HTR-8/SVneo (cell line): ENCODE measurements around the gene SCUBE2.
"Not testable (repeated sequence)": the region's sequence is repeated elsewhere in the genome, so short reads cannot be mapped to it uniquely, and the experiment has no call there.

Experiments used
- DNase-seq: peaks from one replicate; pipeline ENCODE4 v3.0.0; 2011; ENCODE audit warnings: low spot score, mixed read lengths; ENCODE audit not compliant: insufficient read length
- FAIRE-seq: peaks from 2 replicates; lab custom pipeline; 2011; peaks lifted over from hg19 to GRCh38; lab: Jason Lieb, UNC

The SCUBE2 gene

DNA sequence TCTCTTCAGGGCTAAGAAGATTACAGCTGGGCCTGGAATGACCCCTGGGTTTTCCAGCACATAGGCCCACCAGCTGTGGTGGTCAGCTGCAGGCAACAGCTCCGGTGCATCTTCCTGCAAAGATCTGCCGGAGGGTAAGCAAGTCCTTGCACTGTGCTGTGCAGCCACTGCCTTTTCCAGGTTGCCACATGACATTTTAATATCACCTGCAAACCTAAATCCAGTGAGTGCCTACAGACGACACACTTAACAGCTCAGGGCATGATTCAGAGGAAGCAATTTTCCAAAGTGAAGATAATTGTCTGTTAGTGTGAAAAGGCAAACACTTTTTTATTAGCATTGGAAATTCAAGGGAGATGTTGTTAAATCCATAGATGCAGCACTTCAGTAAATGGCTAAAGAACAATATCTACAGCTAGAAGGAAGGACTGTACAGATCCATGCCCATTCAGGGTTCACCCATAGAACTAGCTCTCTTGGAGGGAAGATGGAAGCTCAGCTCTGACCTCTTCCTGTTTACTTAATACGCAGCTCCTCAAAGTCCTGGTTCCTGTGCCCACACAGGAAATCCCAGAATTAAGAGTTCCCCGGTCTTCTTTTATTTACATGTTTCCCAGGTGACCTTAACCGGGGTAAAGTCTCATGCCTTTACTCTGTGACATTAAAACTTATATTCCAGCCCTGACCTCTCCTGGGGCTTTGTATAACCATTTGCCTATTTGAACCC is 74.3 kb downstream of the SCUBE2 start:
- no peak for DNase-seq

DNA sequence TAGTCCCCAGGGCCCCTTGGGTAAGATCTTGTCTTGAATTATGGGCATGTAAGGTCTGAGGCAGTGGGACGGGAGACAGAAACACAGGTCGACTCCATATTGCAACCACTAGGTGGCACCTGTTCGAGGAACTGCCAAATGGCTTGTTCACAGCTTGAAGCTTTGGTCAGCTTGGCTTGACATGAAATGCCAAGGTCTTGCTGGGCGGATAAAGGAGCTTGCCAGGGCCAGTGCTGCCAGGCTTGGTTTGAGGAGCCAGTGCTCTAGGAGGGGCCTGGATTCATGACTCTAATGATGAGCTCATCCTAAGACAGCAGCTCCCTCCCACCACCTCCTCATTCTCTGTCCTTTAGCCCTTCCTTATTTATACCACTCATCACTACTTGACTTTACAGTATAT is 75.7 kb downstream of the SCUBE2 start:
- FAIRE-seq (peak; percentile 81), DNase-seq (peak; percentile 81)

More for the DNA sequence above, 74.3 kb downstream of the SCUBE2 start:
- FAIRE-seq: no peak

DNA sequence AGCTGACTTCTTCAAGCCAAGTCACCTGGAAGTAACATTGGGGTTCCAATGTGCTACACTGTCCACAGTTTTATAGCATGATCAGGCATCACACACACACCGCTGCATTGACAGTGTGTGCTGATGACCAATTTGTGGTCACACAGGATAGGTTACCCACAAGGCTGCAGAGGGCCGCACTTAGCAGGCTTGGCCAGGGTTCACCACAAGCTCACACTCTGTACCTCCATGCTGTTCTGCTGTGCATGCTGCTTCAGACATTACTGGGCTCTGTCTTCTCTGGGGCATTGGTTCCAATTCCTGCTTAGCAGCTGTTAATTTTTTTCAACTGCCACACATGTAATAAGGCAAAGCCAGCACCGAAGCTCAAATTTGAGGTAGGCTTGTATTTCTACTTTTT is 76.6 kb downstream of the SCUBE2 start:
- no peak for FAIRE-seq
- no peak for DNase-seq

DNA sequence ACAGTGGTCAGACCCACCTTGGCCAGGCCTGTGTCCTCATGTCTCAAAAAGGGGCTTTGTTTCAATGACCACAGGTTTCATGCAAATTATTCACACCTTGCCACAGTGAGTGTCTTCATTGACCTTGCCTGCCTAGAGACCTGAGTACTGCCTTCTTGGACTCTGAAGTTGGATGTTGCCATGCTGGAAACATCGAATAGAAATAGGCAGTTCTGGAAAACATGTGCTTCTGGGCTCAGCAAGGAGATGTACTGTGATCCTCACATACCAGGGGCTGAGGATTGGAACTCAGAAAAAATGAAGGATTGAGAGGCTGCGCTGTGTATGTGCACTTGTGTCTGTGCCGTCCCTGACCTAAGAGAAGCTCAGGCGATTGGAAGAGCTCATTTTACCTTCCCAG is 78.0 kb downstream of the SCUBE2 start:
- DNase-seq: no peak
- FAIRE-seq: no peak

DNA sequence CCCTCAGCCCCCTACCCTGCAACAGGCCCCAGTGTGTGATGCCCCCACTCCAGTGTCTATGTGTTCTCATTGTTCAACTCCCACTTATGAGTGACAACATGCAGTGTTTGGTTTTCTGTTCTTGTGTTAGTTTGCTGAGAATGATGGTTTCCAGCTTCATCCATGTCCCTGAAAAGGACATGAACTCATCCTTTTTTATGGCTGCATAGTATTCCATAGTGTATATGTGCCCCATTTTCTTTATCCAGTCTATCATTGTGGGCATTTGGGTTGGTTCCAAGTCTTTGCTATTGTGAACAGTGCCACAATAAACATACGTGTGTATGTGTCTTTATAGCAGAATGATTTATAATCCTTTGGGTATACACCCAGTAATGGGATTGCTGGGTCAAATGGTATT is 81.9 kb downstream of the SCUBE2 start:
- not testable (repeated sequence) for FAIRE-seq, DNase-seq

DNA sequence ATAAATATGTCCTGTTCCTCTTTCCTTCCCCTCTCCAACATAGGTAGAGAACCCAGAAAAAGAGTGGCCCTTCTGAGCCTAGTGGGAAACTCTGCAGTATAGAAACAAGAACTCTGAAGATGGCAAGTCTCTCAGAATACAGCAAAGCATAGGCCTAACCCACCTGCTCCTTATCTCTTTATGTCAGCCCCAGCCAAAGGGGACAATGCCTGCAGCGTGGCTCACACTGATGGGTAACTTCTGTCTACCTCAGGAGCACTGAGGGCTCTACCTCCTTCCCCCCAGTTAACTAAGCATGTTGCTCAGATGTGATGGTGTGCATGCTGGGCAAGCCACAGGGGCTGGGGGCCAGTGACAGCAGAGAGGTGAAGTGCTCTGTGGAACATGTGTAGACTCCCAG is 82.7 kb downstream of the SCUBE2 start:
- FAIRE-seq (no peak), DNase-seq (no peak)

DNA sequence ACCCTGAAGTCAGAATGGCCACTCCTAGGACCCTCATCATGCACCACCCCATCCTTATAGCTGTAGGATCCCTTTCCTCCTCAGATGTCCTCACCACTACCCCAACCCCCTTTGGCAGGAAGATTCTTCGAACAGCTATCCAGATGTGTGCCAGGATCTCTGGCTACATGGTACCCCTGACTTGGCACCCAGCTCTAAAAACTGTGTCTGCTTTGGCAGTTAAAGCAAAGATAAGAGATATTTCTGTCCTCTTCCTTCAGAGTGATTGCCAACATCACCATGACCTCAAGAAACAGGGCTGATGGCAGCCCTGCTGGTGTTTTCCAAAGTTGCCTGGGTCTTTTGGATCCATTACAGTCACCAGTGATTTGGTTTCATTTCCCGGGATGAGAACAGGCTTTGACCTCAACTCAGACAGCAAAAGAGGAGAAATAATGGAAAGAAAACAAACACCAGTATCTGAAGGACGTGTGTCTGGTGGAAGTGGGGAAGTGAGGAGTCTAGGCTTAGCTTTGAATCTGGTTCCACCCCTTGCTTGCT is 83.3 kb downstream of the SCUBE2 start:
- FAIRE-seq: no peak
- DNase-seq: no peak

DNA sequence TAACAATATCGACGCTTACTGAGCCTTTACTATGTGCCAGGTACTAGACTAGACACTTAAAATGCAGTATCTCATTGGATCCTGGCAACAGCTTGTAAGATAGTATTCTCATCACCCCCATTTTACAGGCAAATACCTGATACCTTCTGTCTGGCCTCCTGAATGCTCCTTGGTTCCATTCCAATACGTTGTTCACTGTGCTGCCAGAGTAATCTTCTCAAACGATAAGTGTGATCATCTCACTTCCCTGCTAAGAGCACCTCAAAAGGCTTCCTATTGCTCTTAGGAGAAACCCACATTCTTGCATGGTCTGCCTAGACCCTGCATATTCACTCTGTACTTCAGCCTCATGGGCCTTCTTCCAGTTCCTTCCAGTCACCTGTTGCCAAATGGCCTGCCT is 86.3 kb downstream of the SCUBE2 start:
- FAIRE-seq (no peak), DNase-seq (no peak)

DNA sequence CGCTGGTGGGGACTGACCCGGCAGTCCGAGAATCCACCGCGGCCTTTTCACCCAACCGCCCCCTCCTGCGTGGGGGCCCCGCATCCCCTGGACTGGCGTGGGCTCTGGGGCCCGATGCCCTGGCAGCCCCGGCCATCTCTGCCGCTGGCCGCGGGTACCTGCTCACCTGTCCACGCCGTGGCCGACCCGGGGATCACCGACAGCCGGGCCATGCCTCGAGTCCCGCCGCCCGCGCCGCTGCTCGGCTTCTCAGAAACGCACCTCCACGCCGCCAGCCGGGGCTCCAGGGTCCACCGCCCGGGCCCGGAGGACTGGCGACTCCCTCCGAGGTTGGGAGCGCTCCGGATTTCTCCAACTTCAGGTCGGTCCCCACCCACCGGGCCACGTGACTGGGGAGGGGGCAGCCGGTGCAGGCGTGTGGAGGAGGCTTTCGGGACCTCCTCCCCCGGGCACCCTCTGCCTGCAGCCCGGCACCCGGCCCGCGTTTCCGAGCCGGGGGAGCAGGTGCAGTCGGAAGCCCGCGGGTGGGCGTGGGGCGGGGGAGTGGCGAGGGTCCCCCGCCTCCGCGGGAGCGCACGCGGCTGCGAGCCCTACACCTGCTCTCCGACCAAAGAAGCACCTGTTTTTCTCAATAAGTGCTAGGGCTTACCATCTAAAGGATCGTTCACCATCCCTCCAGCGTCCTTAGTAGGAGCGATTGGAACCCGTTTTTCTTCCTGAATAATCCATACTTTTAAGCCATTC is 87.0 kb downstream of the SCUBE2 start:
- no peak for DNase-seq
- FAIRE-seq: no peak

DNA sequence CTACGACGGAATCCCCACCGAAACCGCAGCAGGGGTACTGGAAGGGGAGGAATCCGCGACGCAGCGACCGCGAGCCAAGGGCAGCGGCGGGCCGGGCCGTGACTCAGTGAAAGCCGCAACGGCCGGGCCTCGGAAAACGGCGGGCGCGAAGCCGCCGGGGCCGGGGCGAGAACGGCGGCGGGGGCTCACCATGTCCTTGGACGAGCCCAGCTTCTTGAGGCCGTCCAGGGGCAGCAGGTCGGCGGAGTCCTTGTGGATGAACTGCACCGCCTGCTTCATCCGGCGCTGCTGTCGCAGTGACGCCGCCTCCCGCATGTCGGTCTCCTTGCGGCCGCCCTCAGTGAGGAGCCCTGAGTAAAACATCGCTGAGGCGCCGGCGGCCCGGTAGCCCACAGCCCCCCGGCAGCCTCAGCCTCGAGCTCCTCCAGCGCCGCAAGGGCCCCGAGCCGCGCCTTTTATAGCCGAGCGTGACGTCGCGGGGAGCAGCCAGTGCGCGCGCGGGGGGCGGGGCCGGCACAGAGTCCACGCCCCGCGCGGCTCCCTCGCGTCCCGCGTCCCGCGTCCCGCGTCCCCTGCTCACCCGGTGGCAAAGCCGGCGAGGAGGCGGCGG is 87.7 kb downstream of the SCUBE2 start, which contains the start of gene NRIP3:
Gene NRIP3 (minus strand): TSS at position 429 of the 610 bp plus-strand sequence. CDS start 66 bp downstream, at position 363.
- FAIRE-seq (peak; percentile 70), DNase-seq (peak; percentile 63)

DNA sequence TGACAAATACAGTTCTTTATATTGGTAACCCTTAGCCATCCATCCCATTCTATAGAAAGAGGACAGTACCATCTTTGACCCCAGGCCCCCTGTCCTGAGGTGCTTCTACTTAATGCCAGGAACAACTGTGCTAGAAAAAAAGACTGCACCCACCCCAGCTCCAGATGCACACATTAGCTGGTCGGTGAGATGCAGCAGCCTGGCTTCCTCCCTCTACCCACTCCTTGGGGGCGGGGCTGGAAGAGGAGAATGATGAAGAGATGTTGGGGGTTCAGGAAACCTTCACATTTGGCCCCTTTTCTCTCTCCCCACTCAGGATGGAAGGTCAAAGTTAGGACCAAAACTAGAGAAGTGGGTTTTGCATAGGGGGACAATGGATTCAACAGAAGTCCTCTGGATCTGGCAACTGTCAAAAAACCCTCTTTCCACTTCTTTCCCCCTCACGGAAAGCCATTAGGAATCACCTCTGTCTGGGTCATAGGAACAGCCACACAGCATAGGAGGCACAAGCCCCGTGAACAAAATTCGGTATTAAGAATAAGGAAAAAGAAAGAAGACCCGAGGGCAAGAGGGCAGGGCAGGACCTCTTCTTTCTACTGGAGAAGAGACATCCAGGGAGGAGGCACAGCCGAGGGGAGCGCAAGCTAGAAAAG is 88.4 kb downstream of the SCUBE2 start:
- no peak for FAIRE-seq
- no peak for DNase-seq

DNA sequence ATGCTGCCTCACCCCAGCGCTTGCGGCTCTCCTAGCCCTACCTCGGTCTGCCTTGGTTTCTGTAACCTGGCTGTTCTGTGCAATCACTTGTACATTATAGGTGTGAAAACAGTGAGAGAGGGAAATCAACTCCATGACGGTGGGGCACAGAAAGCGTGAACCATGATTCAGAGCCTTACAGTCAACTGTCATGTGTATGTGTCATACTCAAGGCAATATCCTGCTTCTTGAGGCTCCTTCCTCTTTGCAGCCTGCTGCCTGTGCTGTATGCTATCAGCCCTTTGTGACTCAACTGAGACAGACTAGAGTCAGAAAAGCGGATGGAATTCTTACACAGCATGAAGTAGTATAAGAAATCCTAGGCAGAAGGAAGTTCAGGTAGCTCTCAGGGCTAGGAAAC is 89.7 kb downstream of the SCUBE2 start:
- peak; percentile 77 for FAIRE-seq
- DNase-seq: peak; percentile 54

DNA sequence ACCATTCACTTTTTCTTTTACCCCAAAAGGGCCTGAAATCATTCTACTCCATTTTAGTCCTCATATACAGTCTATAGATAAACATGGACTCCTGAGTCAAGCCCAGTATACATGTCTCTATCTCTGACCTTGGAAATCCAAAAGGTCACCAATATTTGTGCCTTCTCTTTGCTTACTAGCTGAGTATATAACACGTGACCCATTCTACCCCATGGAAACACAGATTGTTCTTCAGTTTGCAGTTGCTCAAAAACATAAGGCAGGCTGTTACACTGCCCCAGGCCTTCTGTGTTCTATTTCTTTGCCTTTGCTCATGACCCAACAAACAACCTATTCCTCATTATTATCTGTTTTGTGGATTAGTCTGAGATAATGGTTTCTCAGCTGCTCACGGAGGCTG is 93.4 kb downstream of the SCUBE2 start:
- DNase-seq: no peak
- no peak for FAIRE-seq

DNA sequence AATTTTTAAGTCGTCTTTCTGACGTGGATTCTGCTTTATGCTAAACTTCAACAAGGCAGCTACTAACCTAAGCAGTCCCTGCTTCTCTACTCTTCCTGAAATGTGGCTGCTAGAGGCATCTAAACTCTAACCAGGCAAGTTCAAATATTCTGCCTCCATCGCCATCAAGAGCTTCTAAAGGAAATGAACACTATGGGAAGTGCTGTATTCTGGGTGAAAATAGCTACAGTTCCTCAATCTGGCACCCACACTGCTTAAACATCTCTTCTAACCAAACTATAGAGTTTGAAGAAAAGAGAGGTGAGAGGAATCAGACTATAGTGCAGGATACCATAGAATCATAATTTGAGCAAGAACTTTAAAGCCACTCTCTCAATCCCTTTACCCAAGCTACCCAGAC is 93.9 kb downstream of the SCUBE2 start:
- DNase-seq (no peak), FAIRE-seq (no peak)

DNA sequence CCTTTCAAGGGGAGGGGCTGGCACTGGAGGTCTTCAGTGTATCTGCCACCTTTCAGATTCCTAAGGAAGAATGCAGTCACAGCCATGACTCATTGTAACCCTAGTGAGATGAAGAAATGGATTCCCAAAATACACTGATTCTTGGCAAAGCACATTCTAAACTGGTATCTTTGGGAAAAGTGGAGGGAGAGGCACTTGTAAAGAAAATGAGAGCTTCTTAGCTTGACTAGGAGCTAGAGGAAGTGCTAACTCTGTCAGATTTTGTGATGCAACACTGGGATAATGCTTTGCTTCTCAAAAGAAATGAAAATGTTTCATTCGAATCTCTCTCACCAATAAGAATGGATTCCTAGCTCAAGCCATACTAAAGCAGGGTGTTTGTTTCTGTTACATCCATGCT is 101.9 kb downstream of the SCUBE2 start:
- DNase-seq (peak; percentile 28), FAIRE-seq (no peak)

DNA sequence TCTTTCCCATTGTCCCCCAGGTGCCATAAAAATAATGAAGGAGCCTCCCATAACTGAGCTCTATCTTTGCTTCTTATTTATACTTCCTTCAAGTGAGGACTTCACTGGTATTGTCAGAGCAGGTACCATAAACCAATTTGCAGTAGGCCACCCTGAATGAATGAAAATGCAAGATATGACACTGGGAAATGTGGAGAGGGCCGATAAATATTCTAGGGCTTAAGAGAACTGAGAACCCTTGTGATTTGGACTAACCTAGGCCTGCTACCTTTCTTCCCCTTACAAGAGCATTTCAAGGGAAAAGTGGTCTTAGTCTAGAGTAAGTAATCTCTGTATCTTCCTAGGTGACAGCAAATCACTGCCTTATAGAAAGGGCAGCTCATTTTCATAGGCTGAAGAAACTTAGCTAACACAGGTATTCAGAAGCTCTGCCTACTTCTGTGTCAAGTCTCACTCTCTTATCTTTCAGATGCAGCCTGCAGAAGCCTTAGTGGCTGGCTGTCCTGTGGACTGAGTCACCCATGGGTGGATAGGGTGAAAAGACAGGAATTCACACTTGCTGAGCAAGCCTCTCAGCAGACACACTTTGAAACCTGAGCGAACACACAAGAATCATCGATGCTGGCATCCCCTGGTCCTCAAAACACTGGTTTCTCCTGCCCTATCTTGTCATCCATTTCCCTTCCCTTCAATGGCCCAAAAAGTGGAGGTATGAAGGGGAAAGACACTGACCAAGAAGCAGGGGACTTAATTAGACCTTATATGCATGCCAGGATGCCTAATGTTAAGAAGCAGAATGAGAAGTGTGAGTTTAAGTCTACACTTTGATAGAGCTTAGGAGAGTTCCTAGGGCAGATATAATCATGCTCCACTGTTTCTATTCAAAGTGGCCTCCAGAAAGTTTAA is 102.8 kb downstream of the SCUBE2 start:
- DNase-seq: peak; percentile 38
- FAIRE-seq: no peak

DNA sequence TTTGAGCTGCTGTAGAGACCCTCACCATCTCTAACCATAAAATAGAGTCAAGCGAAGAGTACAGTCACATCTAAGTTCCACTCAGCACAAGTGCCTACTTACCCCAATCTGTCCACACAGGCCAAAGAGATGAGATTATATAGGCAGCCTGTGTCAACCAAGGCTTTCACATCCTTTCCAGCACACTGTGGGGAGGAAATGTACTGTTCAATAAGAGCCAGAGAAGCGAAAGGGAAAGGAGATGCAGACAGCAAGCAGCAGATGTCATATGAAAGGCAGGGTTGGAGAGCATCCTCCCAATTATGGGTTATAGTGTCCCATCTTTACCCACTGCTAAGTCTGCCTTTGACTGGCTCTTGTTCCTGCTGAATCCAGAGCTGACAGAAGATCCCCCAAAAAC is 104.0 kb downstream of the SCUBE2 start:
- FAIRE-seq (no peak), DNase-seq (no peak)

DNA sequence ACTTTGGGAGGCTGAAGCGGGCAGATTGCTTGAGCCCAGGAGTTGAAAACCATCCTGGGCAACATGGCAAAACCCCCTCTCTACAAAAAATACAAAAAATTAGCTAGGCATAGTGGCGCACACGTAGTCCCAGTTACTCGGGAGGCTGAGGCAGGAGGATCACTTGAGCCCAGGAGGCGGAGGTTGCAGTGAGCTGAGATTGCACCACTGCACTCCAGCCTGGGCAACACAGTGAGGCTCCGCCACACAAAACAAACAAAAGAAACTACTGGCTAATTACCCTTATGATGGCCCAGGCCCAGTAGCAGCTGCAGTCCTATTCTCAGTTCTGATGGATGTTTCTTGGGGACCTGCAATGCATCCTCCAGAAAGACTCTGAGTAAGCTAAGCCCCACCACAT is 104.6 kb downstream of the SCUBE2 start:
- FAIRE-seq: not testable (repeated sequence)

DNA sequence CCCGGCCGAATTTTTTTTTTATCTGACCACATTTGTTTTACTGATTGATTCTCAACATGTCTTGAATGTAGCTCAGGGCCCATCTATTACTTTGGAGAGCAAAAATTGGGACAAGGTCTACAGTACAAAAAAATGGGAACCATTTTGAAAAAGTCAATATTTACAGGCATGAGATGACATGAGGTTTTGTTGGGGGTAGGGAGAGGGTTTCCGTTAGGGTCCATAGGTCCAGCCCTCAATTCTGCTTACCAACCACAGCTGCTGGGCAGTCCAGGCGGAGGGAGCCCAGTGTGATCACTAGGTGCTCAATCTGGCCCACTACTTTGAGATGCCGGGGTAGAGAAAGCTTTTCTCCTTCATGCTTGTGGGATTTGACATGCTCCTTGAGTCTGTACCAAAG is 105.9 kb downstream of the SCUBE2 start:
- DNase-seq (no peak), FAIRE-seq (no peak)

More for the DNA sequence above, 104.6 kb downstream of the SCUBE2 start:
- not testable (repeated sequence) for DNase-seq
